PFSK-1 (cell line): ENCODE measurements around the gene TLE2.

Source experiments
- FOXP2 ChIP-seq: optimal IDR thresholded peaks from 2 replicates; pipeline ENCODE3; 2011; ENCODE audit warnings: borderline replicate concordance, control low read depth, inconsistent platforms; ENCODE audit not compliant: insufficient read depth; ENCODE audit errors: extremely low read length, extremely low read depth
- POLR2AphosphoS5 ChIP-seq: IDR thresholded peaks from 2 replicates; pipeline ENCODE4 v1.6.1; 2012; ENCODE audit warnings: low read depth, mild to moderate bottlenecking, control low read depth, low read length, moderate library complexity
- SIN3A ChIP-seq: IDR thresholded peaks from 2 replicates; pipeline ENCODE4 v1.6.1; 2012; ENCODE audit warnings: mild to moderate bottlenecking, low read length, moderate library complexity, borderline replicate concordance; ENCODE audit not compliant: insufficient read depth
- TAF1 ChIP-seq: IDR thresholded peaks from 2 replicates; pipeline ENCODE4 v1.6.1; 2012; ENCODE audit warnings: low read length, control low read depth, borderline replicate concordance; ENCODE audit not compliant: insufficient read depth
- TF ChIP-seq, protein P1 (sequence below), 2 experiments: IDR thresholded peaks; 2 replicates each; pipeline versions ENCODE4 v1.6.1 to v1.8.0; 2011 to 2012; ENCODE audit warnings: low read depth in 2 of 2, low read length in 2 of 2, control low read depth in 1 of 2, inconsistent platforms in 1 of 2, mild to moderate bottlenecking in 1 of 2, moderate library complexity in 1 of 2; ENCODE audit not compliant: insufficient read depth in 1 of 2

DNA sequence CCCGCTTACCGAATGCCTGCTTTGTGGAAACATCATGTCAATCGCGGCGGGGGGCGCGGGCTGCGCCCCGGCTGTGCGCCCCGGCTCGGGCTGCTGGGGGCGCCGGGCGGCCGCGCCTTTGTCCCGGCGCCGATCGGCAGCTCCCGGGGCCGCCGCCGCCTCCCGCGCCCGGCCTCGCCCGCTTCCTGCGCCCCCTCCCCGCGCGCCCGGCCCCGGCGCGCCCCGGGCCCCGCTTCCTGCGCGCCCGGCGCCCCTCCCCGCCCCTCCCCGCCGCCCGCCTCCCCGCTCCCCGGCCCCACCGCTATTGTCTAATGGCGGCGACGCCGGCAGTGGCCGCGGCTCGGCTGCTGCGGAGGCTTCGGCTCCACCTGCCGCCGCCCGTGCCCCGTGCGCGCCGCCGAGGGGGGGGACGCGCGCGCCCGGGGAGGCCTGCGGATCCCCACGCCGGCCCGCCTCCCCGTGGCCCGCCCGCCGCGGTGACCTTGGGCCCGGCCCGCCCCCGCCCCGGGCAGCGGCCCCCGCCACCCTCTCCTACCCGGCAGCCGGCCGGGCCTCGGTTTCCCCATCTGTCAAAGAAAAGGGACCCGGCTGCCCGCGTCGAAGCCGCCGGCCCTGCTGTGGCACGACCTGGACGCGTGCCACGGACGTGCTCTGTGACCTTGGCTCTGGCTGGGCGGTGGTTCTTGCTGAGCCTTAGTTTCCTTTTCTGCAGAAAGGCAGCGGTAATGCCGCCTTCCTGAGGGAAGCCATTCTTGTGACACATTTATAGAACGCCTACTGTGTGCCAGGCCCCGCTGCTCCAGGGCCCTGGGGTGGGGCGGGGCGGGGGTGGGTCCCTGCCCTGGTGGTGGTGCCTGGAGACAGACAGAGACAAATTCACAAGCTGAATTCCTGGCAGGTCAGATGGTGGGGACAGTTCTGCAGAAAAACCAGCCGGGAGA lies 33.4 kb upstream of the TLE2 start, which contains the start of gene TLE5:
- TF ChIP-seq POLR2AphosphoS5 (no peak), TAF1 (0 out of 2 replicates have a peak, but pooled peaks have one; percentile 22), SIN3A (no peak), FOXP2 (no peak)
- TF ChIP-seq, protein P1, sequence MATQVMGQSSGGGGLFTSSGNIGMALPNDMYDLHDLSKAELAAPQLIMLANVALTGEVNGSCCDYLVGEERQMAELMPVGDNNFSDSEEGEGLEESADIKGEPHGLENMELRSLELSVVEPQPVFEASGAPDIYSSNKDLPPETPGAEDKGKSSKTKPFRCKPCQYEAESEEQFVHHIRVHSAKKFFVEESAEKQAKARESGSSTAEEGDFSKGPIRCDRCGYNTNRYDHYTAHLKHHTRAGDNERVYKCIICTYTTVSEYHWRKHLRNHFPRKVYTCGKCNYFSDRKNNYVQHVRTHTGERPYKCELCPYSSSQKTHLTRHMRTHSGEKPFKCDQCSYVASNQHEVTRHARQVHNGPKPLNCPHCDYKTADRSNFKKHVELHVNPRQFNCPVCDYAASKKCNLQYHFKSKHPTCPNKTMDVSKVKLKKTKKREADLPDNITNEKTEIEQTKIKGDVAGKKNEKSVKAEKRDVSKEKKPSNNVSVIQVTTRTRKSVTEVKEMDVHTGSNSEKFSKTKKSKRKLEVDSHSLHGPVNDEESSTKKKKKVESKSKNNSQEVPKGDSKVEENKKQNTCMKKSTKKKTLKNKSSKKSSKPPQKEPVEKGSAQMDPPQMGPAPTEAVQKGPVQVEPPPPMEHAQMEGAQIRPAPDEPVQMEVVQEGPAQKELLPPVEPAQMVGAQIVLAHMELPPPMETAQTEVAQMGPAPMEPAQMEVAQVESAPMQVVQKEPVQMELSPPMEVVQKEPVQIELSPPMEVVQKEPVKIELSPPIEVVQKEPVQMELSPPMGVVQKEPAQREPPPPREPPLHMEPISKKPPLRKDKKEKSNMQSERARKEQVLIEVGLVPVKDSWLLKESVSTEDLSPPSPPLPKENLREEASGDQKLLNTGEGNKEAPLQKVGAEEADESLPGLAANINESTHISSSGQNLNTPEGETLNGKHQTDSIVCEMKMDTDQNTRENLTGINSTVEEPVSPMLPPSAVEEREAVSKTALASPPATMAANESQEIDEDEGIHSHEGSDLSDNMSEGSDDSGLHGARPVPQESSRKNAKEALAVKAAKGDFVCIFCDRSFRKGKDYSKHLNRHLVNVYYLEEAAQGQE (IDR thresholded peaks at IDR 0.05; ENCODE audit: insufficient read depth in 1 of 2, low read depth in 2 of 2, low read length in 2 of 2), result no peak
